Stimulated activated CD4-positive, alpha-beta T cell treated with anti-CD3 and anti-CD28 coated beads, Interleukin-12 subunit alpha, Interleukin-12 subunit beta, amount 100 ng/mL, for 4 hours (primary cell): ENCODE results near the gene ARHGEF26.
A peak's percentile ranks its signal among the peaks of the same experiment; 100 is the strongest.

ENCODE experiments used
- DNase-seq: peaks from one replicate; pipeline ENCODE4 v3.0.0-alpha.2; 2020

Gene ARHGEF26

DNA sequence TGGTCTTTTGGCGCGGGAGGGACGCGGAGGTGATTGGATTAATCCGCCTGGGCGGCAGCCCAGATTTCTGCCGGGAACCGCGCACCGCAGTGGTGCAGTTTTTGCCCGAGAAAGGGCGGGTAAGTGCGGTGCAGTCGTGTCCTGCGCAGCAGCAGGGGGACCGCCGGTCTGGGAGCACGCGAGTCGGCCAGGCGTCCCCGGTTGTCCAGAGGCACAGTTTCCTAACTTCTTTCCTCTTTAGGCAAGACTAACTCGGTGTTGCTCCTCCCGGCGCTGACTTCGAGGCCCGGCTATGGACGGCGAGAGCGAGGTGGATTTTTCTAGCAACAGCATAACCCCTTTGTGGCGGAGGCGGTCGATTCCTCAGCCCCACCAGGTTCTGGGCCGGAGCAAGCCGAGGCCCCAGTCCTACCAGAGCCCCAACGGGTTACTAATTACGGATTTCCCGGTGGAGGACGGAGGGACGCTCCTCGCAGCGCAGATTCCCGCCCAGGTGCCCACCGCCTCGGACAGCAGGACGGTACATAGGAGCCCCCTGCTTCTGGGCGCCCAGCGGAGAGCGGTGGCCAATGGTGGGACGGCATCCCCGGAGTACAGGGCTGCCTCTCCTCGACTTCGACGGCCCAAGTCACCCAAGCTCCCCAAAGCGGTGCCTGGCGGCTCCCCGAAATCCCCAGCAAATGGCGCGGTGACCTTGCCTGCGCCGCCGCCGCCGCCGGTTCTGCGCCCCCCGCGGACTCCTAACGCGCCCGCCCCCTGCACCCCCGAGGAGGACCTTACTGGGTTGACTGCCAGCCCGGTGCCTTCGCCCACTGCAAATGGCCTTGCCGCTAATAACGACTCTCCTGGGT is 736 bp downstream of the ARHGEF26 start:
- peak; percentile 14 for DNase-seq

DNA sequence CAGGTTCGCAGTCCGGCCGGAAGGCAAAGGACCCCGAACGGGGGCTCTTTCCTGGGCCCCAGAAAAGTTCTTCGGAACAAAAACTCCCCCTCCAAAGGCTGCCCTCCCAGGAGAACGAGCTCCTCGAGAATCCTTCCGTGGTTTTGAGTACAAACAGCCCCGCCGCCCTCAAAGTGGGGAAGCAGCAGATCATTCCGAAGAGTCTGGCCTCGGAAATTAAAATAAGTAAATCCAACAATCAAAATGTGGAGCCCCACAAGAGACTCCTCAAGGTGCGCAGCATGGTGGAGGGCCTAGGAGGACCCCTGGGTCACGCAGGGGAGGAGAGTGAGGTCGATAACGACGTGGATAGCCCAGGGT is 1.3 kb downstream of the ARHGEF26 start:
- no peak for DNase-seq

GRCh38 chr3:154122912-154123559 is 1.8 kb downstream of the ARHGEF26 start:
- DNase-seq: no peak

DNA sequence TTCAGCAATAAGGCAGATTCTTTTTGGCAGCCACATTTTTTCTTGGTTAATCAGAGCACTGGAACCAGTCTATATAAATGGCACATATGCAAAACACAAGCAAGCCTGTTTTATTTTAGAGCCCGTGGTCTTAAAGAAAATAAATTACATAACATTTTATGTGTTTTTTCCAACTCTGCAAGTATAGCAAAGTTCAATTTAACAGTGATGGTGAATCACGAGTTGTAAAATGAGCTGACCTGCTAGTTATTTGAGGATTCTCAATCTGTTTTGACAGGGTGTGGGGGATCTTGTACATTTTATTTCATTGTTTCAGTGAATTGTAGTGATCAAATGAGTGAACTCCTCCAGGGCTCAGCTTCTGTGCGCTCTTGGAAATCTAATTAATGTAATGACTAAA is 2.7 kb downstream of the ARHGEF26 start:
- DNase-seq: no peak

- no peak for DNase-seq
Measured at GRCh38 chr3:154125378-154126030, 4.3 kb downstream of the ARHGEF26 start.

DNA sequence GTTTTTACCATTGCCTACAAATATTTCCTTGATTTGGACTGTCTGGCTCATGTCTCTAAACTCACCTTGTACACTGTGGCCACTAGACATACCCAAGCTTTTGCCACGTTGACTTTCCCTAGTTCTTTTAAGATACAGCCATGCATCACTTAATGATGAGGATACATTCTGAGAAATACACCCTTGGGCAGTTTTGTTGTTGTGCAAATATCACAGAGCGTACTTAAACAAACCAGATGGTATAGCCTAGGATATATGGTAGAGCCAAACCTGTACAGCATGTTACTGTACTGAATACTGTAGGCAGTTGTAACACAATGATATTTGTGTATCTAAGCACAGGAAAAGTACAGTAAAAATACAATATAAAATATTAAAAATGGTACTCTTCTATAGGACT is 5.5 kb downstream of the ARHGEF26 start:
- DNase-seq: no peak

GRCh38 chr3:154129625-154130024 is 8.4 kb downstream of the ARHGEF26 start:
- no peak for DNase-seq

- DNase-seq: no peak
Measured at GRCh38 chr3:154130540-154130939, 9.3 kb downstream of the ARHGEF26 start.

- no peak for DNase-seq
Measured at GRCh38 chr3:154131830-154132229, 10.6 kb downstream of the ARHGEF26 start.

- DNase-seq: no peak
Measured at GRCh38 chr3:154132777-154133375, 11.7 kb downstream of the ARHGEF26 start.

- no peak for DNase-seq
Measured at GRCh38 chr3:154135511-154136173, 14.5 kb downstream of the ARHGEF26 start.

- no peak for DNase-seq
Measured at GRCh38 chr3:154137036-154137435, 15.8 kb downstream of the ARHGEF26 start.

DNA sequence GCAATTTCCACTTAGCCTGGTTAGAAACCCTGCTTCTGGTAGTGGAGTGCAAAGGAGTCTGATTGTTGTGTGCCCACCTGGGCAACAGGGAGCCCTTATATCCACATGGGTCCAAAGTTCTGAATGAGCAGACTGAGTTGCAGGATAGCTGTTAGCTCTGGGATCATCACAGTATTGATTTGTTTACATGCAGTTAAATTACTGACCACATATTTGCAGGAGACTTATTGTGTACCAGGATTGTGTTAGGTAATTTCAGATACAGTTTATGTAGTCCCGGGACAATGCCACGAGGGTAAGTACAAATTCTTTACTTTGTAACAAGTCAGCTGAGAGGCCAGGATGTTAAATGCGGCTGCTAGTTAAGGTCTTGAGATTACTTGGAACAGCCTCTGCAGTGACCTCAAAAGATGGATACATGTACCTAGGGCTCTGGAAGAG is 18.8 kb downstream of the ARHGEF26 start:
- no peak for DNase-seq

- no peak for DNase-seq
Measured at GRCh38 chr3:154142608-154143007, 21.4 kb downstream of the ARHGEF26 start.

DNA sequence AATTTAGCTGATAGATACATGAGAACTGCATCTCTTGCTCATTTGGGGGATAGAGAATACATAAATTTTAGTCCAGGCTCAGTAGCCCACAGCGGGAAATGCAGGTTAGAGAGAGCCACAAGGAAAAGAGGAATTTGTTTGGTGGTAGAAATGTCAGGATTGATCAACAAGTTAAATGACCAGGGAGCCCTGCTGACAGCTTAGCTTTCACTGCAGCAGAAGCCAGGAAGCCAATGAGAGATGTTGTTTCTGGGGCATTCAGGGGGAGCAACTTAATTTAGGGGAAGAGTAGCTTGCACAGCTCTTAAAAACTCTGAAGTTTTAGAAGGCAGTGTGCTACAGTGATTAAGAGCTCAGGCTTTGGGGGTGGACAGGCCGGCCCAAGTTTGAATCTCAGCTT is 22.7 kb downstream of the ARHGEF26 start:
- DNase-seq: no peak

DNA sequence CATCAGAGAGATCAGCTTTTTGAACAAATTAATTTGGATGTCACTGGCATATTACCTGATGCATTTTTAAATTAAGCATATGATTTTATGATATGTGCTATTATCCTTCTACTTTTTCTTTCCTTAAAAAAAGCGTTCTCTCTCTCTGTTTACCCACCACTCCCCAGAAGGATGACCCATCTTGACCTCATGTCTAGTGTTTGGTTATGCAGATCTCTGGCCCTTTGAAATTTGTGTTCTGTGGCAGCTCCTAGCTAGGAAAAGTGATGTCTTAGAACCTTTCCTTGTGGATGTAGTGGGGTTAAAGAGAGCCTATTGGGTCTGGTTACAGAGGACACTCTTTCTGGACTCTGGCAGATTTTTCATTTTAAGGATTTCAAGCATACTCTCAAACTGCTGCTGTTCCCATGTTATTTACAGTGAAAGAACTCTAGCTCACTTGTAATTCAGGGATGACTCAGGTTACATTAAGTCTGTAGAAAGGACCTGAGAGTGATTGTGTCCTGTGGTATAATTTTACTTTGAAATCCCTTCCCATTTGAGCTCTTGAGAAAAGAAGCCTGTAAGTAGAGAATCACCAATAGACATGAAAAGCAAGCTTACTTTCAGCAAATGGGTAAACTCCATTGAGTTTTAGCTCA is 23.8 kb downstream of the ARHGEF26 start:
- DNase-seq: no peak

- DNase-seq: no peak
Measured at GRCh38 chr3:154148541-154148940, 27.4 kb downstream of the ARHGEF26 start.

- DNase-seq: no peak
Measured at GRCh38 chr3:154149286-154149685, 28.1 kb downstream of the ARHGEF26 start.

DNA sequence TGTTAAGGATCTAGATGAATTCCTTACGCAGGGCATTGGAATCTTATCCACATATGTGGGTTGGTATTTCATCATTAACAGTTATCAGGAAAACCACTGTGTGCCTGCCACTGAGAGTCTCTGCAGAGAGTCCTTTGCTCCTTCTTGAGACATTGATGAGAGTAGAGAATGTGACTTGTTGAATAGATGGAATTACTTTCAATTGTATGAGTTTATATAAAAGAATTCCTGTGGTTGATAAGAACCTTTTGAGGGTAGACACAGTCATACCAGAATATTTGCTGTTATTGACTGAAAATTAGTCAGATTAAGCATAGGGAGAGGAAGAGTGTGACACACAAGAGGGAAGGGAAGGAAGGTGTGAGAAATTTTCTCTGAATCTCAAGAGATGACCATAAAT is 30.8 kb downstream of the ARHGEF26 start:
- DNase-seq: no peak

- DNase-seq: no peak
Measured at GRCh38 chr3:154152741-154153140, 31.6 kb downstream of the ARHGEF26 start.

GRCh38 chr3:154156530-154156929 is 35.3 kb downstream of the ARHGEF26 start:
- DNase-seq: no peak

- DNase-seq: no peak
Measured at GRCh38 chr3:154161806-154162205, 40.6 kb downstream of the ARHGEF26 start.
